PC-3 (cell line): ENCODE results near the gene ARHGEF16. TPM values are rescaled to one million over a fixed set of nuclear protein-coding genes. Genes with fewer than 3 reads are reported as not detected.

Source experiments
- ATAC-seq: fragments of 200-7000 bp; cut with Tn5 transposase; 2 replicates; pipeline ENCODE4 v1.9.1; 2020; ENCODE audit warnings: mild to moderate bottlenecking, moderate library complexity
- BruUV-seq: library from RNA; stranded (reverse); fragments of 400-500 nt; replicated peaks from 2 replicates; lab custom pipeline; 2021; lab: Mats Ljungman, UMichigan
- CTCF ChIA-PET: fragments of 300-600 bp; sonication (Branson Sonifier 250); formaldehyde crosslinking; loops from one replicate; lab custom pipeline; 2022; ENCODE audit warnings: antibody characterized with exemption; lab: Charles Lee
- POLR2A ChIA-PET: fragments of 300-600 bp; sonication (Branson Sonifier 250); formaldehyde crosslinking; loops from one replicate; lab custom pipeline; 2022; ENCODE audit warnings: antibody characterized with exemption; ENCODE audit not compliant: unreplicated experiment; lab: Charles Lee
- DNase-seq: peaks from one replicate; pipeline ENCODE4 v3.0.0-alpha.2; 2015
- H2AFZ ChIP-seq: fragments of 300-600 bp; sonication (generic); 2 replicates; pipeline ENCODE4 v1.6.0; 2016; ENCODE audit warnings: antibody characterized with exemption, low read length
- H3F3A ChIP-seq: fragments of 300-600 bp; sonication (generic); one replicate; pipeline ENCODE4 v1.6.0; 2017; ENCODE audit warnings: antibody characterized with exemption, low read length, control low read depth, mild to moderate bottlenecking; ENCODE audit not compliant: unreplicated experiment
- H3K27ac ChIP-seq: fragments of 300-600 bp; sonication (generic); 2 replicates; pipeline ENCODE4 v1.5.1; 2016; ENCODE audit warnings: mild to moderate bottlenecking, low read length
- H3K27me3 ChIP-seq: fragments of 300-600 bp; sonication (generic); 2 replicates; pipeline ENCODE4 v1.6.1; 2016; ENCODE audit warnings: low read length, mixed read lengths
- H3K36me3 ChIP-seq: fragments of 300-600 bp; sonication (generic); 2 replicates; pipeline ENCODE4 v1.6.1; 2016; ENCODE audit warnings: low read depth, mixed run types, low read length, mixed read lengths
- H3K4me1 ChIP-seq: fragments of 300-600 bp; sonication (generic); 2 replicates; pipeline ENCODE4 v1.5.1; 2016; ENCODE audit warnings: low read length; ENCODE audit not compliant: insufficient read depth
- H3K4me2 ChIP-seq: fragments of 300-600 bp; sonication (generic); 2 replicates; pipeline ENCODE4 v1.6.0; 2016; ENCODE audit warnings: low read length
- H3K4me3 ChIP-seq: fragments of 300-600 bp; sonication (generic); 2 replicates; pipeline ENCODE4 v1.5.1; 2016; ENCODE audit warnings: mild to moderate bottlenecking, low read length, mixed read lengths
- H3K79me2 ChIP-seq: fragments of 300-600 bp; sonication (generic); 2 replicates; pipeline ENCODE4 v1.6.1; 2017; ENCODE audit warnings: low read length, mixed read lengths
- H3K9ac ChIP-seq: fragments of 300-600 bp; sonication (generic); 2 replicates; pipeline ENCODE4 v1.6.0; 2016; ENCODE audit warnings: mild to moderate bottlenecking, low read length
- H3K9me2 ChIP-seq: fragments of 300-600 bp; sonication (generic); replicated peaks from 2 replicates; pipeline ENCODE4 v1.6.1; 2016; ENCODE audit warnings: mixed run types, low read length, mixed read lengths
- H3K9me3 ChIP-seq: fragments of 300-600 bp; sonication (generic); 2 replicates; pipeline ENCODE4 v1.6.1; 2016; ENCODE audit warnings: low read length, mixed read lengths
- H4K20me1 ChIP-seq: fragments of 300-600 bp; sonication (generic); 2 replicates; pipeline ENCODE4 v1.6.1; 2016; ENCODE audit warnings: low read length, mixed read lengths
- EZH2 ChIP-seq: fragments of 300-600 bp; sonication (generic); IDR thresholded peaks from one replicate; pipeline ENCODE4 v1.6.1; 2017; ENCODE audit warnings: antibody characterized with exemption, mild to moderate bottlenecking, low read length; ENCODE audit not compliant: unreplicated experiment
- EZH2phosphoT487 ChIP-seq: fragments of 300-600 bp; sonication (generic); IDR thresholded peaks from 2 replicates; pipeline ENCODE4 v1.6.1; 2018; ENCODE audit warnings: mild to moderate bottlenecking, antibody characterized with exemption, low read length, borderline replicate concordance
- intact Hi-C: fragments of 100-400 bp; cut with micrococcal nuclease; formaldehyde crosslinking; loops from 2 replicates; pipeline ENCODE4 v1.9.0; 2023
- total RNA-seq: library from RNA; depleted of rRNA; stranded (reverse); fragments of >200 nt; gene quantifications from 2 replicates; pipeline ENCODE4 v1.2.3, GENCODE V29; 2014
- TF ChIP-seq, protein P1 (sequence below): fragments of 300-600 bp; sonication (generic); conservative IDR thresholded peaks from 2 replicates; pipeline ENCODE4 v1.5.1; 2017; ENCODE audit warnings: antibody characterized with exemption, low read depth, mild to moderate bottlenecking, low read length

Gene ARHGEF16
- total RNA-seq, 1 experiment from 2014 or later, result 54.3 TPM

DNA sequence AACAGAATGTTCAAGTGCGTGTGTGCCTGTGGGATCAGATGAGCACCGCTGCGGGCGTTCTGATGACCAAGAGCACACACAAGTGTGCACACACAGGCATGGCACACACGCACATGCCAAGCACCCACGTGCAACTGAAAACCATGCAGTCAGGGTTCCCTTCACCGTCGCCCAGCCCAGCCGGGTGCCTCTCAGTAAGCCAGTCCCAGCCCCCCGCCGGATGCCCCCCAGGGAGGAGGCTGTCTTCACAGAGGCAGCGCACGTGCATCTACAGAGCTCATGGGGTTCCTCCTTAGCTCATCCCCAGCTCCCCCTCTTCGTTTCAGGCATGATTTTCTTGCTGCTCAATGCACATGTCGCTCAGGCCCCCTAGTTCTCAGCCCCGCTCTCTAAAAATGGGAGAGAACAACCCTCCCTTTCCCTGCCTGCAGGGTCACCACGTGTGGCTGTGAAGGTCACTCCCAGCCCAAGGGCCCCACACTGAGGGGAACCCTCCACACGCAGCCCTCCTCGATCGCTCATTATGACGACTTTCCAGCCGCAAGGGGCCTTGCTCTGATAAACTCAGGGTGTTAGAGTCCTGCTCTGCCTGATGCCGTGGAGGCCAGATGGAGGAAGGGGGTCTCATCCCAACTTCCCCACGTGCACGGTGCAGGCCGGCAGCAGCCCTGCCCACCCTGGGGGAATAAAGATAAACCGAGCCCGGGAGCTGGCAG is 30.4 kb upstream of the ARHGEF16 start:
- CTCF ChIA-PET, result no interaction called here
- POLR2A ChIA-PET, result no interaction called here

DNA sequence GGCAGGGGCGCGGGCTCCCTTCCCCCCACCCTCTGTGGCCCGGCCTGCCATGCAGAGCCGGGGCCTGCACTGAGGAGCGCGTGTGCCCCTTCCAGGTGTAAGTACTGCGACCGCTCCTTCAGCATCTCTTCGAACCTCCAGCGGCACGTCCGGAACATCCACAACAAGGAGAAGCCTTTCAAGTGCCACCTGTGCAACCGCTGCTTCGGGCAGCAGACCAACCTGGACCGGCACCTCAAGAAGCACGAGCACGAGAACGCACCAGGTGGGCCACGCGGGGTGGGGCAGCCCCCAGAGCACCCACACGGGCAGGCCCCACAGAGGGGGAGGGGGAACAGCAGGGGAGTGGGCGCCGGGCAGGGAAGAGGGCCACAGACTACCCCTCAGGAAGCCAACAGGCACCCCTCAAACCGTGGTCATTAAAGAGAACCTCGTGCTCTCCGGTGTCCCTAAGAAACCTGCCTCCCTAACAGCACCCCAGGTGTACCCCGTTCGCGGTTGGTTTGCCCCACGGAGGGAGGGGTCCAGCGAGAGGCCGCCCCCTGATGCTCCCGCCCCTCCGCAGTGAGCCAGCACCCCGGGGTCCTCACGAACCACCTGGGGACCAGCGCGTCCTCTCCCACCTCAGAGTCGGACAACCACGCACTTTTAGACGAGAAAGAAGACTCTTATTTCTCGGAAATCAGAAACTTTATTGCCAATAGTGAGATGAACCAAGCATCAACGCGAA is 28.8 kb upstream of the ARHGEF16 start:
- Histone ChIP-seq H3K27me3 (peaks cover 42% of the 10 kb centered on the region), H3F3A (no peaks in the 10 kb centered on the region), H3K9me2 (no peaks in the 10 kb centered on the region), H3K9ac (no peak overlapping the region), H3K27ac (no peak overlapping the region), H3K9me3 (no peaks in the 10 kb centered on the region), H3K4me2 (no peak overlapping the region), H3K4me1 (no peaks in the 10 kb centered on the region), H3K79me2 (no peaks in the 10 kb centered on the region), H3K36me3 (no peaks in the 10 kb centered on the region), H4K20me1 (no peaks in the 10 kb centered on the region), H2AFZ (no peak overlapping the region), H3K4me3 (no peak overlapping the region)
- DNase-seq (no peak), ATAC-seq (no peak)
- ChIA-PET POLR2A (no interaction called here), CTCF (interaction anchor here (0.6 kb wide), 4 partner anchors 11 to 414 kb away, joined by 6 to 9 read pairs (median 8); no protein-coding TSS in a partner anchor)
- intact Hi-C loops, result no loop called here
- TF ChIP-seq, protein P1, sequence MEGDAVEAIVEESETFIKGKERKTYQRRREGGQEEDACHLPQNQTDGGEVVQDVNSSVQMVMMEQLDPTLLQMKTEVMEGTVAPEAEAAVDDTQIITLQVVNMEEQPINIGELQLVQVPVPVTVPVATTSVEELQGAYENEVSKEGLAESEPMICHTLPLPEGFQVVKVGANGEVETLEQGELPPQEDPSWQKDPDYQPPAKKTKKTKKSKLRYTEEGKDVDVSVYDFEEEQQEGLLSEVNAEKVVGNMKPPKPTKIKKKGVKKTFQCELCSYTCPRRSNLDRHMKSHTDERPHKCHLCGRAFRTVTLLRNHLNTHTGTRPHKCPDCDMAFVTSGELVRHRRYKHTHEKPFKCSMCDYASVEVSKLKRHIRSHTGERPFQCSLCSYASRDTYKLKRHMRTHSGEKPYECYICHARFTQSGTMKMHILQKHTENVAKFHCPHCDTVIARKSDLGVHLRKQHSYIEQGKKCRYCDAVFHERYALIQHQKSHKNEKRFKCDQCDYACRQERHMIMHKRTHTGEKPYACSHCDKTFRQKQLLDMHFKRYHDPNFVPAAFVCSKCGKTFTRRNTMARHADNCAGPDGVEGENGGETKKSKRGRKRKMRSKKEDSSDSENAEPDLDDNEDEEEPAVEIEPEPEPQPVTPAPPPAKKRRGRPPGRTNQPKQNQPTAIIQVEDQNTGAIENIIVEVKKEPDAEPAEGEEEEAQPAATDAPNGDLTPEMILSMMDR, result no peak
- TF ChIP-seq EZH2, result no peak
- no peak for TF ChIP-seq EZH2phosphoT487
- no TSS peak for BruUV-seq

More for the DNA sequence above, 30.4 kb upstream of the ARHGEF16 start:
- Histone ChIP-seq H3F3A (no peaks in the 10 kb centered on the region), H3K27ac (no peak overlapping the region), H3K4me3 (no peak overlapping the region), H3K9me2 (no peaks in the 10 kb centered on the region), H3K36me3 (no peaks in the 10 kb centered on the region), H3K79me2 (no peaks in the 10 kb centered on the region), H2AFZ (no peak overlapping the region), H3K4me2 (no peak overlapping the region), H3K9ac (no peak overlapping the region), H3K4me1 (peaks cover 14% of the 10 kb centered on the region), H4K20me1 (no peaks in the 10 kb centered on the region), H3K27me3 (peaks cover 58% of the 10 kb centered on the region), H3K9me3 (no peaks in the 10 kb centered on the region)
- ATAC-seq (no peak; the same call in 1 of the 2 replicates), DNase-seq (no peak)
- no TSS peak for BruUV-seq
- no peak for TF ChIP-seq EZH2
- TF ChIP-seq EZH2phosphoT487, result no peak
- TF ChIP-seq, protein P1, result no peak
- intact Hi-C loops, result loop anchor here (1.0 to 5.0 kb wide), 2 partner anchors 548 to 1012 kb away; partner anchors contain the start of gene PEX10
